SK-N-SH treated with all-trans-retinoic acid at 6 μM for 48 hours (cell line): ENCODE data around the gene MCAT.

ENCODE experiments used
- ATAC-seq: fragments of 200-7000 bp; cut with Tn5 transposase; 3 replicates; pipeline ENCODE4 v1.9.1; 2020; ENCODE audit warnings: mild to moderate bottlenecking, moderate library complexity
- ARNTL ChIP-seq: fragments of 450-650 bp; formaldehyde crosslinking; IDR thresholded peaks from 2 replicates; pipeline ENCODE4 v1.5.0; 2020; ENCODE audit warnings: low read depth, mild to moderate bottlenecking, moderate library complexity, borderline replicate concordance
- CREB5 ChIP-seq: fragments of 250-450 bp; sonication (Bioruptor Pico); IDR thresholded peaks from 2 replicates; pipeline ENCODE4 v1.5.1; 2020; ENCODE audit warnings: low read depth, mild to moderate bottlenecking, moderate library complexity
- CSDC2 ChIP-seq: fragments of 250-450 bp; sonication (Bioruptor Pico); IDR thresholded peaks from 2 replicates; pipeline ENCODE4 v1.5.0; 2020; ENCODE audit warnings: mild to moderate bottlenecking, moderate library complexity
- CSRNP3 ChIP-seq: fragments of 250-450 bp; sonication (Bioruptor Pico); IDR thresholded peaks from 2 replicates; pipeline ENCODE4 v1.5.1; 2021; ENCODE audit warnings: mild to moderate bottlenecking, moderate library complexity
- ESRRG ChIP-seq: fragments of 250-450 bp; sonication (Bioruptor Pico); IDR thresholded peaks from 2 replicates; pipeline ENCODE4 v1.6.1; 2021; ENCODE audit warnings: mild to moderate bottlenecking
- GLIS3 ChIP-seq: fragments of 250-450 bp; sonication (Bioruptor Pico); IDR thresholded peaks from 2 replicates; pipeline ENCODE4 v1.5.0; 2020; ENCODE audit warnings: mild to moderate bottlenecking, moderate library complexity
- OSR1 ChIP-seq: fragments of 250-450 bp; sonication (Bioruptor Pico); IDR thresholded peaks from 2 replicates; pipeline ENCODE4 v1.8.0; 2022; ENCODE audit warnings: moderate library complexity, mild to moderate bottlenecking, inconsistent platforms
- POU6F1 ChIP-seq: fragments of 250-450 bp; sonication (Bioruptor Pico); IDR thresholded peaks from 2 replicates; pipeline ENCODE4 v1.8.0; 2021; ENCODE audit warnings: low read depth, mild to moderate bottlenecking, moderate library complexity, borderline replicate concordance
- PPARA ChIP-seq: fragments of 250-450 bp; sonication (Bioruptor Pico); IDR thresholded peaks from 2 replicates; pipeline ENCODE4 v1.5.0; 2020; ENCODE audit warnings: mild to moderate bottlenecking, borderline replicate concordance
- RARB ChIP-seq: fragments of 250-450 bp; sonication (Bioruptor Pico); IDR thresholded peaks from 2 replicates; pipeline ENCODE4 v1.8.0; 2021; ENCODE audit warnings: mild to moderate bottlenecking, moderate library complexity
- SNAI2 ChIP-seq: fragments of 250-450 bp; sonication (Bioruptor Pico); IDR thresholded peaks from 2 replicates; pipeline ENCODE4 v1.5.0; 2020; ENCODE audit warnings: mild to moderate bottlenecking, moderate library complexity
- TCF4 ChIP-seq: fragments of 250-450 bp; sonication (Bioruptor Pico); IDR thresholded peaks from 2 replicates; pipeline ENCODE4 v1.8.0; 2021; ENCODE audit warnings: mild to moderate bottlenecking, moderate library complexity, borderline replicate concordance
- TOX ChIP-seq: fragments of 250-450 bp; sonication (Bioruptor Pico); IDR thresholded peaks from 2 replicates; pipeline ENCODE4 v1.8.0; 2021; ENCODE audit warnings: mild to moderate bottlenecking, moderate library complexity, borderline replicate concordance
- TSHZ2 ChIP-seq: fragments of 250-450 bp; sonication (Bioruptor Pico); IDR thresholded peaks from 2 replicates; pipeline ENCODE4 v1.5.0; 2020; ENCODE audit warnings: mild to moderate bottlenecking, moderate library complexity
- ZC3H10 ChIP-seq: fragments of 250-450 bp; sonication (Bioruptor Pico); IDR thresholded peaks from 2 replicates; pipeline ENCODE4 v1.5.1; 2021; ENCODE audit warnings: mild to moderate bottlenecking, moderate library complexity
- ZFP3 ChIP-seq: fragments of 250-450 bp; sonication (Bioruptor Pico); IDR thresholded peaks from 2 replicates; pipeline ENCODE4 v1.5.0; 2020; ENCODE audit warnings: mild to moderate bottlenecking, moderate library complexity
- ZFP30 ChIP-seq: fragments of 450-650 bp; formaldehyde crosslinking; IDR thresholded peaks from 2 replicates; pipeline ENCODE4 v1.5.0; 2022; ENCODE audit warnings: mild to moderate bottlenecking, moderate library complexity
- ZNF565 ChIP-seq: fragments of 450-650 bp; formaldehyde crosslinking; conservative IDR thresholded peaks from 2 replicates; pipeline ENCODE4 v1.5.0; 2020; ENCODE audit warnings: low read depth, mild to moderate bottlenecking, moderate library complexity
- ZNF8 ChIP-seq: fragments of 450-650 bp; formaldehyde crosslinking; IDR thresholded peaks from 2 replicates; pipeline ENCODE4 v1.5.0; 2020; ENCODE audit warnings: mild to moderate bottlenecking, moderate library complexity

Gene MCAT

GRCh38 chr22:43171019-43171491, 27.9 kb upstream of the MCAT start (continued):
- TF ChIP-seq TOX (CRISPR knock-in tag) (no peak), ARNTL (CRISPR knock-in tag) (no peak)
- TF ChIP-seq, all 23 proteins: peak for 0

GRCh38 chr22:43170131-43170480, 26.9 kb upstream of the MCAT start:
- TF ChIP-seq CSDC2 (CRISPR knock-in tag) (no peak), TCF4 (CRISPR knock-in tag) (no peak), OSR1 (CRISPR knock-in tag) (no peak), ESRRG (CRISPR knock-in tag) (no peak), RARB (CRISPR knock-in tag) (no peak), ZNF565 (CRISPR knock-in tag) (no peak), SNAI2 (CRISPR knock-in tag) (no peak), ZFP30 (CRISPR knock-in tag) (no peak), CSRNP3 (no peak), TOX (CRISPR knock-in tag) (no peak), ZNF8 (CRISPR knock-in tag) (no peak), PPARA (CRISPR knock-in tag) (no peak), CREB5 (CRISPR knock-in tag) (no peak), POU6F1 (no peak), ARNTL (CRISPR knock-in tag) (no peak), ZFP3 (no peak), ZC3H10 (no peak), TSHZ2 (CRISPR knock-in tag) (no peak)
- TF ChIP-seq, all 23 proteins: peak for 0
- ATAC-seq, result no peak

- no peak for TF ChIP-seq CSRNP3
- no peak for TF ChIP-seq GLIS3 (CRISPR knock-in tag)
- no peak for TF ChIP-seq CSDC2 (CRISPR knock-in tag)
- no peak for TF ChIP-seq ZFP30 (CRISPR knock-in tag)
- TF ChIP-seq TCF4 (CRISPR knock-in tag), result no peak
- TF ChIP-seq ZNF565 (CRISPR knock-in tag), result no peak
- TF ChIP-seq CREB5 (CRISPR knock-in tag), result no peak
- no peak for TF ChIP-seq SNAI2 (CRISPR knock-in tag)
- no peak for TF ChIP-seq TSHZ2 (CRISPR knock-in tag)
- TF ChIP-seq ARNTL (CRISPR knock-in tag), result no peak
- no peak for ATAC-seq
Observed at GRCh38 chr22:43169310-43170130, 26.3 kb upstream of the MCAT start.
